ACHN (cell line): ENCODE measurements around the gene TOMM7.
"Not testable (repeated sequence)": the region's sequence is repeated elsewhere in the genome, so short reads cannot be mapped to it uniquely, and the experiment has no call there.

Source experiments
- DNase-seq: peaks from one replicate; pipeline ENCODE4 v3.0.0-alpha.2; 2015
- in situ Hi-C: cut with HindIII; loops from 2 replicates; pipeline ENCODE4 v1.10.0; 2017; ENCODE audit warnings: low sequenced_read_pairs, low pct_ligation_motif_present, low pct_unique_long_range_greater_than_20kb

TOMM7 gene

GRCh38 chr7:22855049-22855392, 32.4 kb upstream of the TOMM7 start:
- in situ Hi-C loops, result no loop called here
- no peak for DNase-seq

DNA sequence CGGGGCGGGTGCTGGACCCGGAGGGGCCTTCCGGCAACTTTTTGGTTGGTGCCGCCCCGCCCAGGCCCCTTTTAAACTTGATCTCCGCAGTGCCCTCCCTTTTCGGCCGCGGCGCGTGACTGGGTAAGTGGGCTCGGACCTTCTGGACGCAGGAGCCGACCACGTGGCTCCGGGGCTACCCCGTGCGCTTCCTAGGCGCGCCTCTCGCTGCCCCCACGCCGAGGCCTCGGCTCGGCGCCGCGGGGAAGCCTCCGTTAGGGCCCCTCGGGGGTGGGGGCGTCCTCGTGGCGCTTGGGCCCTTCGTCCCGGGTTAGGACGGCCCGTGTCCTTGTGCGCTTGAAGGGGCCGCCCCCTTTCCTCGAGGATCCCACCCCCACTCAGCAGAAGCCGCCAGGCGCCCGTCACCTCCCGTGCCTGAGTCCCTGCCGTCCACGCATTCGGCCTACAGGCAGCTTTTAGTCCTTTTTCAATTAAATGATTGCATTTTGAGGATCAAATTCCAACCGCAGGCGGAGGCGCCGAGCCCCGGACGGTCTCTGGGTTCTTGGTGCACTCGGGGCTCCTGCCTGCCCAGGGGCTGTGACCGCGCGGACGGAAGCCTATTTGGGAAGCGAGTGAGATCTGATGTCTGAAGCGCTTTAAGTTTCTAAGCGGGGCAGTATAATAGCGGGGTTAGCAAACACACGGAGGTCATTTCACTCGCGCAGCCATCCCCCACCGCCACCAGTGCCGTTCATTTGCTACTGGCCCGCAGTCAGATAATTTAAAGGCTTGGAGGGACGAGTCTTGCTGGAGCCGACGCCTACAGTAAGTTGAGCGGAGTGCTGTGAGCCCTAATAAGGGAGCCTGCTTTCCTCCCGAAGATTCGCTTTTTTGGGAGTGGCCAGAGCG, 31.8 kb upstream of the TOMM7 start:
- in situ Hi-C loops, result no loop called here
- DNase-seq, result peak; percentile 94

DNA sequence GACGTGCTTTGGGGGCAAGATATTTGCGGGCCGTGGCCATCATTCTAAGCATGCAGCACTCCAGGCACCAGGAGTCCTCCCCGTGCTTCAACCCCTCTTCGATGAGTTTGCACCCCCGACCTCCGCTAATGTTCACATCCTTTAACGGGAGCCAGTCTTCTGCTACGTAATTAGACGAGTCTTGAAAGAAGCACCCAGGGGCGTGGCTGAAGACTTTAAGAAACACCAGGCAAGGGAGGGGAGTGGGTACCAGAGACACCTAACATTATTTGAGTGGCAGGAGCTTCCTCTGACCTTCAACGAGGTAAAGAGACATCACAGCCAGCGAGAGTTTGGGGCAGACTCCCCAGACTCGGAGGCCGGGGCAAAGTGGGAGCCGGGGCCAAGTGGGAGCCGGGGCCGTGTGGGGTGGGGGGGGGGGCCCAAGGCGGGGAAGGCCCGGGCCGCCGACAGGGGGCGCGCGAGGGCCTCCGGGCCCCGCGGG, 31.1 kb upstream of the TOMM7 start:
- no peak for DNase-seq
- in situ Hi-C loops, result no loop called here

- in situ Hi-C loops, result no loop called here
- no peak for DNase-seq
Observed at GRCh38 chr7:22853138-22853537, 30.5 kb upstream of the TOMM7 start.

GRCh38 chr7:22851145-22851544, 28.5 kb upstream of the TOMM7 start:
- DNase-seq, result no peak
- in situ Hi-C loops, result no loop called here

DNA sequence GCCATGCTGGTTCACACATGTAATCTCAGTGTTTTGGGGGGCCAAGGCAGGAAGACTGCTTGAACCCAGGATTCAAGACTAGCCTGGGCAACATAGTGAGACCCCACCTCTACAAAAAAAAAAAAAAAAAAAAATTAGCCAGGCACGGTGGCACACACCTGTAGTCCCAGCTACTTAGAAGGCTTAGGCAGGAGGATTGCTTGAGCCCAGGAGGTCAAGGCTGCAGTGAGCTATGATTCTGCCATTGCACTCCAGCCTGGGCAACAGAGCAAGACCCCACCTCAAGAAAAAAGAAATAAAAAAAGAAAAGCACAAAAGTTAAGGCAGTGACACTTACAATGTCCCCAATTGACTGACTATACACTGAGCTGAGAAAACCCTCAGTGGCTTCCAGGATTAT, 27.7 kb upstream of the TOMM7 start:
- in situ Hi-C loops, DNase-seq: not testable (repeated sequence)

DNA sequence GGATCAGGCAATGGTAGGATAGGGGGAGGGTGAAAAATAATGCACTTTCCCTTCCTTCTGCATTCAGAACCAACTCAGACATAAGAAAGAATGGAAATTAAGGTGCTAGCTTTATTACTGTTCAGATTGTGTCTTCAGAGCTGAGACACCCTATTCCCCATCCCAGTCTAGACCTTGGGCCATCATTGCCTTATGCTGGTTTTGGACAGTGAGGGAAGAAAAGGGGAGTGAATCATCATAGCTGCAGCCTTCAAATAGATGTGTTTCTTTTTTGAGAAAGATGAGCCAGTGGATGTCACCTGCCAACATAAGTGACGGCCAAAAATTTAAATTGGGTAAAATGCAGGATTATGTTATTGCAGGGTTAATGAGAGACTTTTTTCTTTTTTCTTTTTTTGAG, 27.0 kb upstream of the TOMM7 start:
- in situ Hi-C loops, result no loop called here
- no peak for DNase-seq

DNA sequence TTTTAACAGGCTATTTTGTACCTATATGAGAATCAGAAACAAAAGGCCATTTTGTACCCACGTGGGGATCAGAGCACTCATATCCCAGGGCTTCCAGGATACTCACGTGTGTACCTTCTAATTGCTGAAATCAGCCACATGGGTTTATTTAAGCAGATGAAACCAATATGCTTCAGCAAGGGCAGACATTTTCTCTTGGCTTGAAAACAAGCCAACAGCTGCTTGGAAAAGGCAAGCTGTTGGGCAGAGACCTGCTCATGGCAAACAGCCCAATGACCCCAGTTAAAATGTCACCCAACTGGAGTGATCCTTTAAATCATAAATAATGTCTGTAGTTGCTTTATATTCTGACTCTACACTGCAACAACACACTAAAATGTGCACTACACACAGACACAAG, 26.5 kb upstream of the TOMM7 start:
- in situ Hi-C loops, result no loop called here
- no peak for DNase-seq

DNA sequence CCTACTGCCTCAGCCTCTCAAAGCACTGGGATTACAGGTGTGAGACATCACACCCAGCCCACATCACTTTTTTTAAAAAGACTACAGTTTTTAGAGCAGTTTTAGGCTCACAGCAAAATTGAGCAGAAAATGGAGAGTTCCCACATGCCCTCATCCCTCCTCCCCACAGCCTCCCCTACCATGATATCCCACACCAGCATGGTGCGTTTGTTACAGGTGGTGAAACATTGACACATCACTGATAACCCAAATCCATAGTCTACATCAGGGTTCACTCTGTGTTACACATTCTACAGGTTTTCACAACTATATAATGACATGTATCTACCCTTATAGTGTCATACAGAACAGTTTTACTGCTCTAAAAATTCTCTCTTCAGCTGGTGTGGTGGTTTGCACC, 24.3 kb upstream of the TOMM7 start:
- in situ Hi-C loops, result no loop called here
- DNase-seq, result no peak

GRCh38 chr7:22845221-22845834, 22.7 kb upstream of the TOMM7 start:
- in situ Hi-C loops, result no loop called here
- no peak for DNase-seq

- in situ Hi-C loops, result no loop called here
Observed at GRCh38 chr7:22843681-22844309, 21.1 kb upstream of the TOMM7 start.

DNA sequence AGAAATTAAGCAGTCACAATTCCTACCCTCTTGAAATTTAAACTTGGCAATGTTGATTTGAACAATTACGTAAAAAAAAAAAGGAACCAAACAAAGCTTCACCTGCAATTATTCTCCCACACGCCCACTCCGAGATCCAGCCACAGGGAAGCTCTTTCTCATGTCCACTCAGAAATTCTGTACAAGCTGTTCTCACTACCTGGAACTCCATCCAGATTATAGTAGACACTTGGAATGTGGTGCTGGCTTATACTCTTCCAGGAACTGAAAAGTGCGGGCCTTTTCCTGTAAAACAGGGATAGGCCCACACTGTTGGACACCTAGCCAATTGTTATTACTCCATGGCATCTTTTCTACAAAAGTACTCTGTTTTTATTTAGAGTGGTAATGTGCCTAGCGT, 20.3 kb upstream of the TOMM7 start:
- no peak for DNase-seq
- in situ Hi-C loops, result no loop called here

More at GRCh38 chr7:22843681-22844309, 21.1 kb upstream of the TOMM7 start:
- DNase-seq, result no peak

GRCh38 chr7:22842383-22842941, 19.8 kb upstream of the TOMM7 start:
- no peak for DNase-seq
- in situ Hi-C loops, result no loop called here

GRCh38 chr7:22841954-22842353, 19.3 kb upstream of the TOMM7 start:
- DNase-seq, result no peak
- in situ Hi-C loops, result no loop called here

DNA sequence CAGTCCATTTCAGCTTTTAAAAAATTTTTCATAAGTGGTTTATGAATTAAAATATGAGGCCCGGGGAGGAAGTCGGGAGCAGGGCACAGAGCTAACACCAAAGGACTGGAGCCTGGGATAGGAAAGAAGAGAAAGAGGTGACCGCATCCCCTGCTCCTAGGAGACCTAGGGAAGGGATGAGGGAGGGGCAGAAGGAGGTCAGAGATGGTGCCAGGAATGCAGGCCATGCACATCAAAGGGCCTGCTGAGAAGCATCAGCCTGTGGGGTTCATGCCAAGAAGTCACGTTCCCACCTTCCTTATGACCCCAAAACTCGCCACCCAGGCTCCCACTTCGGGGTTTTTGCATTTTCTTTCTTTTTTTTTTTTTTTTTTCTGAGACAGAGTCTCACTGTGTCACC, 14.7 kb upstream of the TOMM7 start:
- in situ Hi-C loops, result no loop called here
- DNase-seq, result no peak

- in situ Hi-C loops, DNase-seq: not testable (repeated sequence)
Observed at GRCh38 chr7:22836506-22836905, 13.9 kb upstream of the TOMM7 start.

DNA sequence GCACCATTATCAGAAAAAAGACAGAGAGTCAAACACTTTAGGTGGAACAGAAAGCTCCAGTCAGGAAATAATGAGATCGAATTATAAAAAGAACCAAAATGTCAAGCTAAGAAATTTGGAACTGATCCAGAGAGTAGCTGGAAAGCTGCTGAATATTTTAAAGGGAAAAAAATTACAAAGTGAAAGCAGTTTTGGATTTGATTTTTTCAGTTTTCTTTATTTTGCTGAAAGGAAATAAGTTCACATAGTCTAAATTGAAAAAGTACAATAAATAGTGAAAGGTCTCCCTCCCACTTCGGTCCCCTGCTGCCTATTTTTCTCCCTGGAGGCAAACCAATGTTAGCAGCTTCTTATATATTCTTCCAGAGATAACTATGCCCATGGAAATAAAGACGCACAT, 11.3 kb upstream of the TOMM7 start:
- in situ Hi-C loops, result no loop called here

GRCh38 chr7:22833113-22833855, 10.6 kb upstream of the TOMM7 start:
- no peak for DNase-seq
- in situ Hi-C loops, result no loop called here

More for the DNA sequence above, 11.3 kb upstream of the TOMM7 start:
- DNase-seq, result no peak

DNA sequence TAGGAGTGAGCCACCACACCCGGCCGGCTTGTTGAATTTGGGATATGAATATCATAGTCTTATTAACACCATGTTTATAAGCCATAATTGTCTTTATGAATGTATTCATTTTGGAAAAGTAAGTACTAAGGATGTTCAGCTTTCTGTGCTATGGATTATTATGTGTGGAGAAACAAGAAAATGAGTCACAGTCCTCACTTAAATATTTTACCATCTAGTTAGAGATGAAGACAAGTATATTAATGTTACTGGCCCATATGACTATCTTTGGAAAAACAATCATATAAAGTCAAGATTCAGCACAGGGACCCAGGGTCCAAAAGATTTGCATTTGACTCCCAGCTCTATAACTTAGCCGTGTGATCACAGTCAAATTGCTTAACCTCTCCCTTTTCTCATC, 9.8 kb upstream of the TOMM7 start:
- DNase-seq, result no peak
- in situ Hi-C loops, result no loop called here
